ENCODE data around the gene MOCS1. TPM values are rescaled to one million over a fixed set of nuclear protein-coding genes. Genes with fewer than 3 reads are reported as not detected.
A peak's percentile ranks its signal among the peaks of the same experiment; 100 is the strongest.

Gene MOCS1
- total RNA-seq, 1 donor from 2014 or later = 9.9 TPM

DNA sequence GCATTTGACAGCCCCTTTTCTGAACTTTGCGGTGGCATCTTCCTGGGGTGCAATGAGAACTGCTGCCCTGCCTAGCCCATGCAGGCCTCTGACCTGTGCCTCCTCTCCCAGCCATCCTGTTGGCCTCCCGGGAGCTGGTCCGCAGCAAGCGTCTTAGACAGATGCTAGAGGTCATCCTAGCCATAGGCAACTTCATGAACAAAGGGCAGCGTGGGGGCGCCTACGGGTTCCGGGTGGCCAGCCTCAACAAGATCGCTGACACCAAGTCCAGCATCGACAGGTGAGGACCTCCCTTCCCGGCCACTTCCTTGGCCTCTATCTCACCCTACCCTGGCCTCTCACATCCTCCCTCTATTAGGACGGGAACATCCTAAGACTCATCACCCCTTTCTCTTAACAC, 37.6 kb downstream of the MOCS1 start:
- TF ChIP-seq, protein P1, sequence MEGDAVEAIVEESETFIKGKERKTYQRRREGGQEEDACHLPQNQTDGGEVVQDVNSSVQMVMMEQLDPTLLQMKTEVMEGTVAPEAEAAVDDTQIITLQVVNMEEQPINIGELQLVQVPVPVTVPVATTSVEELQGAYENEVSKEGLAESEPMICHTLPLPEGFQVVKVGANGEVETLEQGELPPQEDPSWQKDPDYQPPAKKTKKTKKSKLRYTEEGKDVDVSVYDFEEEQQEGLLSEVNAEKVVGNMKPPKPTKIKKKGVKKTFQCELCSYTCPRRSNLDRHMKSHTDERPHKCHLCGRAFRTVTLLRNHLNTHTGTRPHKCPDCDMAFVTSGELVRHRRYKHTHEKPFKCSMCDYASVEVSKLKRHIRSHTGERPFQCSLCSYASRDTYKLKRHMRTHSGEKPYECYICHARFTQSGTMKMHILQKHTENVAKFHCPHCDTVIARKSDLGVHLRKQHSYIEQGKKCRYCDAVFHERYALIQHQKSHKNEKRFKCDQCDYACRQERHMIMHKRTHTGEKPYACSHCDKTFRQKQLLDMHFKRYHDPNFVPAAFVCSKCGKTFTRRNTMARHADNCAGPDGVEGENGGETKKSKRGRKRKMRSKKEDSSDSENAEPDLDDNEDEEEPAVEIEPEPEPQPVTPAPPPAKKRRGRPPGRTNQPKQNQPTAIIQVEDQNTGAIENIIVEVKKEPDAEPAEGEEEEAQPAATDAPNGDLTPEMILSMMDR (IDR thresholded peaks at IDR 0.05; ENCODE audit: partially characterized antibody, unreplicated experiment) = no peak

DNA sequence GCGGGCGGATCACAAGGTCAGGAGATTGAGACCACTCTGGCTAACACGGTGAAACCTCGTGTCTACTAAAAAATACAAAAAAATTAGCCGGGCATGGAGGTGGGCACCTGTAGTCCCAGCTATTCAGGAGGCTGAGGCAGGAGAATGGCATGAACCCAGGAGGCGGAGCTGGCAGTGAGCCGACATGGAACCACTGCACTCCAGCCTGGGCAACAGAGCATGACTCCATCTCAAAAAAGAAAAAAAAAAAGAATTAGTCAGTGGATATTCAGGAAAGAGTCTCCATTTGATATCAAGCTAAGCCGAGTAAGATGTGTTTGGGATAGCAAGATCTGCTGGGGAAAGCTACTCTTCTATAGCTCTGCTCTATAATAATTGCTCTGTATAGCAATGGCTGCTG, 41.0 kb downstream of the MOCS1 start:
- H3K36me3 Mint-ChIP-seq (ENCODE audit: unreplicated experiment) = no peaks in the 10 kb centered on the region
- no peaks in the 10 kb centered on the region for H3K4me1 Mint-ChIP-seq (ENCODE audit: low read depth, unreplicated experiment)
- peaks cover 3% of the 10 kb centered on the region for H3K27me3 Mint-ChIP-seq (ENCODE audit: unreplicated experiment)
- DNase-seq = no peak
- H3K4me3 Mint-ChIP-seq (ENCODE audit: unreplicated experiment) = no peak overlapping the region
- no peaks in the 10 kb centered on the region for H3K9me3 Mint-ChIP-seq (ENCODE audit: unreplicated experiment)
- TF ChIP-seq, protein P1 (IDR thresholded peaks at IDR 0.05; ENCODE audit: partially characterized antibody, unreplicated experiment) = no peak
- H3K27ac Mint-ChIP-seq (ENCODE audit: unreplicated experiment) = no peak overlapping the region

More for the DNA sequence above, 37.6 kb downstream of the MOCS1 start:
- Mint-ChIP-seq H3K4me3 (ENCODE audit: unreplicated experiment) (no peak overlapping the region), H3K27ac (ENCODE audit: unreplicated experiment) (no peak overlapping the region), H3K27me3 (ENCODE audit: unreplicated experiment) (peaks cover 2% of the 10 kb centered on the region), H3K4me1 (ENCODE audit: low read depth, unreplicated experiment) (no peaks in the 10 kb centered on the region), H3K36me3 (ENCODE audit: unreplicated experiment) (no peaks in the 10 kb centered on the region), H3K9me3 (ENCODE audit: unreplicated experiment) (no peaks in the 10 kb centered on the region)
- no peak for DNase-seq

DNA sequence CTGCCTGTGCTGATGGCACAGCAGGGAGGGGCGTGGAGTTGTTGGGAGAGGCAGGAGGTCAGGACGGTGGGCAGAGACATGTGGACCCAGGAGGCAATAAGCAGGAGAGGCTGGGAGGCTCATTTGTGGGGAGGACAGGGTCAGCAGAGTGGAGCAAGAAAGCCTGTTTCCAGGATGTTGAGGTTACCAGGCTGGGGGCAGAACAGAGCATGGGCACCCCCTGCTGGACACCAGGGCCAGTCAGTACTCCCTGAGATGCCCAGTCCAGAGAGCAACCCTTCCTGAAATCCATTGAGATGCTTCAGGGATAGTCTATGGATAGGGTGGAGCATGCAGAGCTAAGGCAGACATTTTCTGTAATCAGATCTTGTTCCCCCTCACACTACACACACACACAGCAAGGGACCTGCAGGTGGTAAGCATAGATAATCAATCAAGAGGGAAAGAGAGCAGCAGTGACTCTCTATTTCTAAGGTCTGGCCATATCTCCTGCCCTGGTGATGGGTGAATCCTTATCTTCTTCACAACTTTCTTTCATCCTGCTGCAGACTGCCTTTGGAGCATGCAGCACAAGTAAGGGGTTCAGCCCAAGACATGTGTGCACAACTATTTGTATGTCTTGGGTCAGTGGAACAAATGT, 41.7 kb downstream of the MOCS1 start:
- Mint-ChIP-seq H3K4me3 (ENCODE audit: unreplicated experiment) (no peak overlapping the region), H3K9me3 (ENCODE audit: unreplicated experiment) (no peaks in the 10 kb centered on the region), H3K36me3 (ENCODE audit: unreplicated experiment) (no peaks in the 10 kb centered on the region), H3K4me1 (ENCODE audit: low read depth, unreplicated experiment) (no peaks in the 10 kb centered on the region), H3K27ac (ENCODE audit: unreplicated experiment) (no peak overlapping the region), H3K27me3 (ENCODE audit: unreplicated experiment) (peaks cover 3% of the 10 kb centered on the region)
- TF ChIP-seq, protein P1 (IDR thresholded peaks at IDR 0.05; ENCODE audit: partially characterized antibody, unreplicated experiment) = peak; percentile 63
- DNase-seq = peak; percentile 73

DNA sequence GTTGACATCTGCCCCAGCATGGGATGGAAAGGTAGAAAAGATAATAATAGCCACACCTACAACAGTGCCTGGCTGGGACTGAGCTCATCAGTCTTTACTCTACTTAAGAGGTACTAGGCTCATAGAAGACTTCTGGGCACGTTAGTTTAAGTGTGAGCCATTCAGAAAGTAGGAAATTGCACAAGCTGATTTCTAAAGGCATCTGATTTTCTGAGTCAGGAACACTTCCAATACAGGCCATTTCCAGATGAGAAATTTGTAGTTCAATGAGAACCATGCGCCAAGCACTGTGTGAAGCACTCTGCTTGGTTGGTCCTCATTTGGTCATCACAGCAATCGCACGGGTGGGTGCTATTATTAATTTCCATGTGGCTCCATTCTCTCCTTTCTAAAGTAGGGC, 42.3 kb downstream of the MOCS1 start:
- no peak for DNase-seq
- TF ChIP-seq, protein P1 (IDR thresholded peaks at IDR 0.05; ENCODE audit: partially characterized antibody, unreplicated experiment) = no peak
- H3K36me3 Mint-ChIP-seq (ENCODE audit: unreplicated experiment) = no peaks in the 10 kb centered on the region
- H3K9me3 Mint-ChIP-seq (ENCODE audit: unreplicated experiment) = no peaks in the 10 kb centered on the region
- H3K27me3 Mint-ChIP-seq (ENCODE audit: unreplicated experiment) = peaks cover 2% of the 10 kb centered on the region
- no peak overlapping the region for H3K27ac Mint-ChIP-seq (ENCODE audit: unreplicated experiment)
- H3K4me3 Mint-ChIP-seq (ENCODE audit: unreplicated experiment) = no peak overlapping the region
- no peaks in the 10 kb centered on the region for H3K4me1 Mint-ChIP-seq (ENCODE audit: low read depth, unreplicated experiment)

DNA sequence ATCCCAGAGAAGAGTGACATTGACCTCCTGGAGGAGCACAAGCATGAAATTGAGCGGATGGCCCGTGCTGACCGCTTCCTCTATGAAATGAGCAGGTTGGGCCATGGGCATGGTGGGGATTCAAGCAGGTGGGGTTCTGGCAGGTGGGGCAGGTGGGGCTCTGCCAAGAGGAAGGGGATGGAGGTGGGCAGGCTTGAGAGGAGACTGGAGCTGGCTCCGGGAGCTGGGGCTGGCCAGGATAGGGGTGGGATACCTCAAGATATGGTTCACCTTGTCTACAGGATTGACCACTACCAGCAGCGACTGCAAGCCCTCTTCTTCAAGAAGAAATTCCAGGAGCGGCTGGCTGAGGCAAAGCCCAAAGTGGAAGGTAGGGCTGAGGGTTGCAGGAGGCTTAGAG, 42.9 kb downstream of the MOCS1 start:
- Mint-ChIP-seq H3K27me3 (ENCODE audit: unreplicated experiment) (peaks cover 5% of the 10 kb centered on the region), H3K36me3 (ENCODE audit: unreplicated experiment) (no peaks in the 10 kb centered on the region), H3K27ac (ENCODE audit: unreplicated experiment) (no peak overlapping the region), H3K4me3 (ENCODE audit: unreplicated experiment) (no peak overlapping the region), H3K9me3 (ENCODE audit: unreplicated experiment) (no peaks in the 10 kb centered on the region), H3K4me1 (ENCODE audit: low read depth, unreplicated experiment) (no peaks in the 10 kb centered on the region)
- TF ChIP-seq, protein P1 (IDR thresholded peaks at IDR 0.05; ENCODE audit: partially characterized antibody, unreplicated experiment) = no peak
- DNase-seq = no peak
